HepG2 (cell line): Measurements from ENCODE around the gene HDAC5. TPM values are rescaled to one million over a fixed set of nuclear protein-coding genes. Genes with fewer than 3 reads are reported as not detected.
"Not testable (repeated sequence)": the region's sequence is repeated elsewhere in the genome, so short reads cannot be mapped to it uniquely, and the experiment has no call there.

ENCODE experiments used
- ATAC-seq: fragments of 200-7000 bp; cut with Tn5 transposase; 3 replicates; pipeline ENCODE4 v1.9.1; 2020; ENCODE audit warnings: mild to moderate bottlenecking, moderate library complexity
- BruUV-seq: library from RNA; stranded (reverse); fragments of 400-500 nt; replicated peaks from 2 replicates; lab custom pipeline; 2021; lab: Mats Ljungman, UMichigan
- CTCF ChIA-PET: fragments of 300-600 bp; formaldehyde crosslinking; extraction: SDS; loops from one replicate; lab custom pipeline; 2021; ENCODE audit warnings: low total read pairs, inconsistent platforms, low intra/inter-chr PET ratio; lab: Yijun Ruan, JAX
- POLR2A ChIA-PET: fragments of 350-600 bp; sonication (Branson Sonifier 250); formaldehyde crosslinking; loops from one replicate; lab custom pipeline; 2020; ENCODE audit warnings: antibody characterized with exemption, inconsistent platforms; lab: Yijun Ruan, JAX
- DNase-seq: peaks from one replicate; pipeline ENCODE4 v3.0.0-alpha.2; 2015; ENCODE audit warnings: low spot score
- FAIRE-seq: peaks from 3 replicates; lab custom pipeline; 2011; peaks lifted over from hg19 to GRCh38; lab: Jason Lieb, UNC
- H2AFZ ChIP-seq: one replicate; pipeline ENCODE4 v1.6.1; 2011; ENCODE audit warnings: low read length, inconsistent platforms
- H3K27ac ChIP-seq: fragments of 300-600 bp; 3 replicates; pipeline ENCODE4 v1.8.0; 2011; ENCODE audit warnings: mixed run types, mild to moderate bottlenecking, mixed read lengths, low read length, inconsistent platforms; ENCODE audit not compliant: insufficient read depth; ENCODE audit errors: extremely low read length
- H3K27me3 ChIP-seq, 2 experiments: fragments of 200-600 bp in 1 of 2; 2 replicates in 1 of 2; 3 replicates in 1 of 2; pipeline versions ENCODE4 v1.6.0 to v1.8.0; 2011; ENCODE audit warnings: low read length in 2 of 2, mild to moderate bottlenecking in 2 of 2, moderate library complexity in 2 of 2, inconsistent platforms in 1 of 2; ENCODE audit not compliant: insufficient read depth in 2 of 2, control insufficient read depth in 1 of 2
- H3K36me3 ChIP-seq, 2 experiments: fragments of 200-600 bp in 1 of 2; replicated peaks in 1 of 2; 2 replicates in 1 of 2; 3 replicates in 1 of 2; pipeline versions ENCODE4 v1.5.1 to v1.8.0; 2011; ENCODE audit warnings: low read length in 2 of 2, inconsistent platforms in 1 of 2; ENCODE audit not compliant: insufficient read depth in 2 of 2, control insufficient read depth in 1 of 2
- H3K4me1 ChIP-seq: 2 replicates; pipeline ENCODE4 v1.5.1; 2012; ENCODE audit warnings: low read length, inconsistent platforms; ENCODE audit not compliant: insufficient read depth
- H3K4me2 ChIP-seq: 2 replicates; pipeline ENCODE4 v1.6.0; 2011; ENCODE audit warnings: low read depth, low read length, inconsistent platforms
- H3K4me3 ChIP-seq, 3 experiments: fragments of 200-600 bp in 1 of 3; sonication (generic), shearing (Covaris generic) in 1 of 3; replicated peaks in 1 of 3; 2 replicates each; pipeline ENCODE4 v1.5.1; 2011 to 2016; ENCODE audit warnings: low read length in 3 of 3, inconsistent platforms in 2 of 3, low read depth in 2 of 3, mild to moderate bottlenecking in 2 of 3, control low read depth in 1 of 3, mixed read lengths in 1 of 3; ENCODE audit not compliant: insufficient read depth in 1 of 3
- H3K79me2 ChIP-seq: one replicate; pipeline ENCODE4 v1.6.1; 2011; ENCODE audit warnings: low read length, inconsistent platforms; ENCODE audit not compliant: insufficient read depth
- H3K9ac ChIP-seq: 2 replicates; pipeline ENCODE4 v1.6.0; 2011; ENCODE audit warnings: mild to moderate bottlenecking, low read depth, low read length, inconsistent platforms; ENCODE audit not compliant: insufficient read depth
- H3K9me3 ChIP-seq: 2 replicates; pipeline ENCODE4 v1.5.1; 2012; ENCODE audit warnings: mild to moderate bottlenecking, low read length
- H4K20me1 ChIP-seq: 2 replicates; pipeline ENCODE4 v1.6.0; 2011; ENCODE audit warnings: inconsistent platforms, mild to moderate bottlenecking, low read length, moderate library complexity; ENCODE audit not compliant: insufficient read depth
- FOXP1 ChIP-seq, 2 experiments: fragments of 450-650 bp in 1 of 2; IDR thresholded peaks; 2 replicates each; pipeline ENCODE4 v1.6.1; 2017 to 2018; ENCODE audit warnings: antibody characterized with exemption in 1 of 2
- MEIS2 ChIP-seq: sonication (generic); formaldehyde crosslinking; IDR thresholded peaks from 2 replicates; pipeline ENCODE4 v1.9.0; 2021; ENCODE audit warnings: mild to moderate bottlenecking, missing genetic modification reagents
- PHF20 ChIP-seq: sonication (generic); formaldehyde crosslinking; IDR thresholded peaks from 2 replicates; pipeline ENCODE4 v1.5.0; 2020; ENCODE audit warnings: mild to moderate bottlenecking, missing genetic modification reagents
- WIZ ChIP-seq: sonication (generic); formaldehyde crosslinking; IDR thresholded peaks from 2 replicates; pipeline ENCODE4 v1.5.1; 2020; ENCODE audit warnings: mild to moderate bottlenecking, missing genetic modification reagents
- ZNF350 ChIP-seq: sonication (generic); formaldehyde crosslinking; IDR thresholded peaks from 2 replicates; pipeline ENCODE4 v1.4.0; 2020; ENCODE audit warnings: mild to moderate bottlenecking, low read depth, missing genetic modification reagents, borderline replicate concordance
- ZNF512 ChIP-seq: sonication (generic); formaldehyde crosslinking; IDR thresholded peaks from 2 replicates; pipeline ENCODE4 v1.4.0; 2020; ENCODE audit warnings: mild to moderate bottlenecking, missing genetic modification reagents
- WGBS: methylation state at CpG from one replicate; pipeline ENCODE4 v1.1.6; 2017; ENCODE audit warnings: low lambda C conversion rate; 5-methylcytosine and 5-hydroxymethylcytosine counted together
- in situ Hi-C: cut with HindIII; loops from 2 replicates; pipeline ENCODE4 v1.10.0; 2017; ENCODE audit warnings: low pct_unique_long_range_greater_than_20kb; ENCODE audit not compliant: extremely low pct_ligation_motif_present
- intact Hi-C: fragments of 100-400 bp; cut with micrococcal nuclease; formaldehyde crosslinking; loops from one replicate; pipeline ENCODE4 v1.10.0; 2022; ENCODE audit not compliant: unreplicated experiment
- polyA plus RNA-seq, 8 experiments: library from polyadenylated mRNA; depleted of rRNA in 3 of 8; stranded (reverse) in 7 of 8; unstranded in 1 of 8; fragments of >200 nt; fragmentation: Illumina TruSeq in 4 of 8; extraction: Trizol in 4 of 8; gene quantifications; 2 replicates each; pipeline versions ENCODE4 v1.2.1 to v1.2.3, GENCODE V29; 2011 to 2016; ENCODE audit warnings: low read depth in 4 of 8, missing spikeins in 1 of 8, mixed read lengths in 1 of 8; ENCODE audit not compliant: insufficient read depth in 1 of 8
- total RNA-seq, 5 experiments: library from RNA; depleted of rRNA; stranded (reverse); fragments of >200 nt; fragmentation: Illumina TruSeq; extraction: Trizol; gene quantifications; 2 replicates each; pipeline ENCODE4 v1.2.3, GENCODE V29; 2016; ENCODE audit warnings: low read depth in 1 of 5
- TF ChIP-seq, protein P1 (sequence below): sonication (generic); formaldehyde crosslinking; IDR thresholded peaks from 2 replicates; pipeline ENCODE4 v1.5.1; 2020; ENCODE audit warnings: mild to moderate bottlenecking, missing genetic modification reagents, moderate library complexity
- TF ChIP-seq, protein P2 (sequence below): sonication (generic); formaldehyde crosslinking; IDR thresholded peaks from 2 replicates; pipeline ENCODE4 v1.8.0; 2022; ENCODE audit warnings: missing genetic modification reagents, mild to moderate bottlenecking, borderline replicate concordance

Gene HDAC5
- total and polyA plus RNA-seq, 2 of the 13 experiments (the other 11 are each of a cell fraction or from before 2014, with no cell fraction given) = 46.4 to 85.4 TPM

GRCh38 chr17:44131372-44131771, 7.9 kb upstream of the HDAC5 start:
- H3K4me2 ChIP-seq = peak overlapping the region; percentile 76
- H3K27ac ChIP-seq; DNase-seq; H3K4me3 ChIP-seq; in situ Hi-C loops; H3K27me3 ChIP-seq; H4K20me1 ChIP-seq; FAIRE-seq; H2AFZ ChIP-seq; ATAC-seq; H3K36me3 ChIP-seq; H3K9ac ChIP-seq; intact Hi-C loops; BruUV-seq; H3K79me2 ChIP-seq; H3K9me3 ChIP-seq; TF ChIP-seq FOXP1 (CRISPR knock-in tag; IDR thresholded peaks at IDR 0.05): not testable (repeated sequence)
- peaks cover 92% of the 10 kb centered on the region for H3K4me1 ChIP-seq
- TF ChIP-seq ZNF350 (CRISPR knock-in tag) (peak; percentile 29; the same call in 1 of the 2 replicates), PHF20 (CRISPR knock-in tag) (peak; percentile 15; the same call in 1 of the 2 replicates), ZNF512 (CRISPR knock-in tag) (0 out of 2 replicates have a peak, but pooled peaks have one; percentile 50), FOXP1 (IDR thresholded peaks at IDR 0.05) (peak; percentile 54; the same call in 1 of the 2 replicates), WIZ (CRISPR knock-in tag) (0 out of 2 replicates have a peak, but pooled peaks have one; percentile 18), MEIS2 (0 out of 2 replicates have a peak, but pooled peaks have one; percentile 4)
- TF ChIP-seq, protein P1, sequence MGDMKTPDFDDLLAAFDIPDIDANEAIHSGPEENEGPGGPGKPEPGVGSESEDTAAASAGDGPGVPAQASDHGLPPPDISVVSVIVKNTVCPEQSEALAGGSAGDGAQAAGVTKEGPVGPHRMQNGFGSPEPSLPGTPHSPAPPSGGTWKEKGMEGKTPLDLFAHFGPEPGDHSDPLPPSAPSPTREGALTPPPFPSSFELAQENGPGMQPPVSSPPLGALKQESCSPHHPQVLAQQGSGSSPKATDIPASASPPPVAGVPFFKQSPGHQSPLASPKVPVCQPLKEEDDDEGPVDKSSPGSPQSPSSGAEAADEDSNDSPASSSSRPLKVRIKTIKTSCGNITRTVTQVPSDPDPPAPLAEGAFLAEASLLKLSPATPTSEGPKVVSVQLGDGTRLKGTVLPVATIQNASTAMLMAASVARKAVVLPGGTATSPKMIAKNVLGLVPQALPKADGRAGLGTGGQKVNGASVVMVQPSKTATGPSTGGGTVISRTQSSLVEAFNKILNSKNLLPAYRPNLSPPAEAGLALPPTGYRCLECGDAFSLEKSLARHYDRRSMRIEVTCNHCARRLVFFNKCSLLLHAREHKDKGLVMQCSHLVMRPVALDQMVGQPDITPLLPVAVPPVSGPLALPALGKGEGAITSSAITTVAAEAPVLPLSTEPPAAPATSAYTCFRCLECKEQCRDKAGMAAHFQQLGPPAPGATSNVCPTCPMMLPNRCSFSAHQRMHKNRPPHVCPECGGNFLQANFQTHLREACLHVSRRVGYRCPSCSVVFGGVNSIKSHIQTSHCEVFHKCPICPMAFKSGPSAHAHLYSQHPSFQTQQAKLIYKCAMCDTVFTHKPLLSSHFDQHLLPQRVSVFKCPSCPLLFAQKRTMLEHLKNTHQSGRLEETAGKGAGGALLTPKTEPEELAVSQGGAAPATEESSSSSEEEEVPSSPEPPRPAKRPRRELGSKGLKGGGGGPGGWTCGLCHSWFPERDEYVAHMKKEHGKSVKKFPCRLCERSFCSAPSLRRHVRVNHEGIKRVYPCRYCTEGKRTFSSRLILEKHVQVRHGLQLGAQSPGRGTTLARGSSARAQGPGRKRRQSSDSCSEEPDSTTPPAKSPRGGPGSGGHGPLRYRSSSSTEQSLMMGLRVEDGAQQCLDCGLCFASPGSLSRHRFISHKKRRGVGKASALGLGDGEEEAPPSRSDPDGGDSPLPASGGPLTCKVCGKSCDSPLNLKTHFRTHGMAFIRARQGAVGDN (CRISPR knock-in tag) = peak; percentile 36
- TF ChIP-seq, protein P2, sequence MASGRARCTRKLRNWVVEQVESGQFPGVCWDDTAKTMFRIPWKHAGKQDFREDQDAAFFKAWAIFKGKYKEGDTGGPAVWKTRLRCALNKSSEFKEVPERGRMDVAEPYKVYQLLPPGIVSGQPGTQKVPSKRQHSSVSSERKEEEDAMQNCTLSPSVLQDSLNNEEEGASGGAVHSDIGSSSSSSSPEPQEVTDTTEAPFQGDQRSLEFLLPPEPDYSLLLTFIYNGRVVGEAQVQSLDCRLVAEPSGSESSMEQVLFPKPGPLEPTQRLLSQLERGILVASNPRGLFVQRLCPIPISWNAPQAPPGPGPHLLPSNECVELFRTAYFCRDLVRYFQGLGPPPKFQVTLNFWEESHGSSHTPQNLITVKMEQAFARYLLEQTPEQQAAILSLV (CRISPR knock-in tag) = 0 out of 2 replicates have a peak, but pooled peaks have one; percentile 26
- 84% methylated on average over 12 of the region's 12 CpGs for WGBS
- ChIA-PET POLR2A (interaction anchor here (1.6 kb wide), 1 partner anchor 20 kb away, joined by 4 read pairs; no protein-coding TSS in a partner anchor), CTCF (interaction anchor here (1.2 kb wide), 1 partner anchor 48 kb away, joined by 3 read pairs; no protein-coding TSS in a partner anchor)
